ENCODE measurements around the gene CYFIP1. TPM values are rescaled to one million over a fixed set of nuclear protein-coding genes. Genes with fewer than 3 reads are reported as not detected.

Gene CYFIP1
- total and polyA plus RNA-seq, 2 of the 8 experiments (the other 6 are each of a cell fraction or from before 2014, with no cell fraction given) = 38.6 to 81.7 TPM

GRCh38 chr15:22949074-22949547 is 31.1 kb downstream of the CYFIP1 start:
- no peak overlapping the region for H4K5ac ChIP-seq (ENCODE audit: insufficient read length, low read depth, low read length)
- H2BK20ac ChIP-seq (ENCODE audit: low read length) = no peak overlapping the region
- peaks cover 18 to 39% of the 10 kb centered on the region in 2 experiments for H4K20me1 ChIP-seq (replicated peaks in 1 of 2; ENCODE audit: control insufficient read depth in 1 of 2, insufficient read depth in 2 of 2, low read length in 2 of 2)
- ChIA-PET POLR2A (ENCODE audit: partially characterized antibody) (no interaction called here), CTCF (ENCODE audit: partially characterized antibody) (no interaction called here)
- H3K4me2 ChIP-seq (ENCODE audit: insufficient read depth in 1 of 2, low read depth in 2 of 2, low read length in 2 of 2) = peak overlapping the region; percentile 34 to 66; a peak in 3 of 4 replicates
- peaks cover 3 to 14% (median 6%) of the 10 kb centered on the region in 4 experiments; a peak in 6 of 7 replicates for H3K4me1 ChIP-seq (replicated peaks in 1 of 4; ENCODE audit: control insufficient read depth in 3 of 4, insufficient read depth in 4 of 4, low read length in 3 of 4)
- H3K27ac ChIP-seq (ENCODE audit: low read depth, low read length) = no peak overlapping the region
- peak overlapping the region; percentile 5 for H4K91ac ChIP-seq (replicated peaks; ENCODE audit: insufficient read length, low read length)
- peak; percentile 47 to 77 for DNase-seq (ENCODE audit: low read depth in 1 of 2, low spot score in 2 of 2)
- no peak overlapping the region for H2BK15ac ChIP-seq (ENCODE audit: low read length)
- peaks cover 5% of the 10 kb centered on the region for H3K79me1 ChIP-seq (ENCODE audit: low read depth, low read length)
- H3K79me2 ChIP-seq (ENCODE audit: control insufficient read depth in 1 of 2, insufficient read depth in 2 of 2, low read length in 2 of 2) = peaks cover 0 to 16% of the 10 kb centered on the region in 2 experiments; a peak in 2 of 4 replicates
- no peak overlapping the region for H3K9ac ChIP-seq (replicated peaks in 1 of 4; ENCODE audit: extremely low read depth in 1 of 4, low read depth in 3 of 4, low read length in 3 of 4)
- peaks cover 5 to 29% (median 15%) of the 10 kb centered on the region in 4 experiments for H3K27me3 ChIP-seq (replicated peaks in 1 of 4; ENCODE audit: control insufficient read depth in 3 of 4, extremely low read depth in 1 of 4, insufficient read depth in 3 of 4, low read length in 3 of 4)
- no peak overlapping the region for H3K56ac ChIP-seq (replicated peaks; ENCODE audit: insufficient read length, low read depth, low read length)
- H3K4ac ChIP-seq (replicated peaks; ENCODE audit: insufficient read length, low read depth, low read length) = no peak overlapping the region
- H2BK120ac ChIP-seq (replicated peaks; ENCODE audit: low read depth, low read length) = no peak overlapping the region
- H3K23ac ChIP-seq (ENCODE audit: insufficient read length) = no peak overlapping the region
- no peak overlapping the region for H3K18ac ChIP-seq (ENCODE audit: extremely low read depth, low read length)
- H2BK5ac ChIP-seq (ENCODE audit: low read depth, low read length) = no peak overlapping the region
- peak overlapping the region in 1 of 4 experiments; percentile 30; a peak in 2 of 8 replicates for H3K4me3 ChIP-seq (ENCODE audit: extremely low read depth in 1 of 4, insufficient read depth in 2 of 4, low read depth in 3 of 4, low read length in 4 of 4)
- H2AFZ ChIP-seq (ENCODE audit: low read length) = no peak overlapping the region
- H4K8ac ChIP-seq (ENCODE audit: extremely low read depth, insufficient read depth, low read length) = no peak overlapping the region; the same call in 1 of the 2 replicates
- no peak overlapping the region for H3K14ac ChIP-seq (ENCODE audit: insufficient read length)
- no peak overlapping the region for H2AK5ac ChIP-seq (ENCODE audit: low read depth, low read length)
- 33% methylated on average over 20 of the region's 21 CpGs; no CpG with 5 or more reads in 1 of the 2 experiments for WGBS, 2 experiments (ENCODE audit: extremely low coverage in 1 of 2, insufficient coverage in 1 of 2, insufficient read length in 1 of 2, insufficient replicate concordance in 2 of 2, low coverage in 1 of 2, low lambda C conversion rate in 2 of 2, missing lambda C conversion rate in 1 of 2)
- TF ChIP-seq SP1 (IDR thresholded peaks at IDR 0.05; ENCODE audit: low read depth, low read length) (no peak), SIN3A (conservative IDR thresholded peaks at IDR 0.05 in 1 of 2, IDR thresholded peaks at IDR 0.05 in 1 of 2; ENCODE audit: low read depth in 1 of 2, low read length in 2 of 2) (peak in 1 of 2 experiments; percentile 54; a peak in 1 of 4 replicates), E2F6 (IDR thresholded peaks at IDR 0.05) (0 out of 2 replicates have a peak, but pooled peaks have one; percentile 15), SP4 (IDR thresholded peaks at IDR 0.05; ENCODE audit: low read length) (no peak)
- TF ChIP-seq, protein P1, sequence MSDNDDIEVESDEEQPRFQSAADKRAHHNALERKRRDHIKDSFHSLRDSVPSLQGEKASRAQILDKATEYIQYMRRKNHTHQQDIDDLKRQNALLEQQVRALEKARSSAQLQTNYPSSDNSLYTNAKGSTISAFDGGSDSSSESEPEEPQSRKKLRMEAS (IDR thresholded peaks at IDR 0.05) = peak; percentile 70
- H2BK12ac ChIP-seq (ENCODE audit: low read depth, low read length) = no peak overlapping the region
- no peak for FAIRE-seq
- no peaks in the 10 kb centered on the region for H3K23me2 ChIP-seq (ENCODE audit: low read depth, low read length)
- H3K36me3 ChIP-seq (ENCODE audit: control insufficient read depth in 2 of 4, insufficient read depth in 4 of 4, low read length in 3 of 4) = no peaks in the 10 kb centered on the region
- H3K9me3 ChIP-seq (ENCODE audit: insufficient read depth in 2 of 2, low read depth in 1 of 2, low read length in 1 of 2) = no peaks in the 10 kb centered on the region

Measured in H1 (cell line).